Panc1 (cell line): ENCODE measurements around the gene ARSG. TPM values are rescaled to one million over a fixed set of nuclear protein-coding genes. Genes with fewer than 3 reads are reported as not detected.

ENCODE experiments used
- ATAC-seq: fragments of 200-7000 bp; cut with Tn5 transposase; 2 replicates; pipeline ENCODE4 v1.9.1; 2020; ENCODE audit warnings: mild to moderate bottlenecking, moderate library complexity
- Bru-seq: library from RNA; stranded (reverse); fragments of 400-500 nt; gene quantifications from one replicate; lab custom pipeline; 2021; lab: Mats Ljungman, UMichigan
- BruChase-seq, 2 experiments: library from RNA; stranded (reverse); fragments of 400-500 nt; gene quantifications; one replicate each; lab custom pipeline; 2021; lab: Mats Ljungman, UMichigan
- BruUV-seq: library from RNA; stranded (reverse); fragments of 400-500 nt; replicated peaks from 2 replicates; lab custom pipeline; 2021; lab: Mats Ljungman, UMichigan
- CTCF ChIA-PET: fragments of 300-600 bp; sonication (Branson Sonifier 250); formaldehyde crosslinking; loops from one replicate; lab custom pipeline; 2022; ENCODE audit warnings: antibody characterized with exemption; lab: Charles Lee
- POLR2A ChIA-PET: fragments of 300-600 bp; sonication (Branson Sonifier 250); formaldehyde crosslinking; loops from one replicate; lab custom pipeline; 2022; ENCODE audit warnings: antibody characterized with exemption; lab: Charles Lee
- DNase-seq: peaks from one replicate; pipeline ENCODE4 v3.0.0-alpha.2; 2010; ENCODE audit warnings: low read depth, low spot score
- H3K27ac ChIP-seq: 2 replicates; pipeline ENCODE4 v1.5.1; 2011; ENCODE audit warnings: mild to moderate bottlenecking, low read length, inconsistent platforms
- H3K27me3 ChIP-seq: fragments of 200-500 bp; sonication (Bioruptor generic); 2 replicates; pipeline ENCODE4 v1.6.0; 2014; ENCODE audit warnings: low read length, inconsistent platforms; ENCODE audit not compliant: control insufficient read depth, insufficient read depth
- H3K36me3 ChIP-seq: fragments of 200-500 bp; sonication (Bioruptor generic); 2 replicates; pipeline ENCODE4 v1.5.1; 2014; ENCODE audit warnings: inconsistent platforms, mild to moderate bottlenecking, low read length, moderate library complexity; ENCODE audit not compliant: control insufficient read depth, insufficient read depth
- H3K4me1 ChIP-seq: 2 replicates; pipeline ENCODE4 v1.5.1; 2011; ENCODE audit warnings: inconsistent platforms, mild to moderate bottlenecking, low read length, moderate library complexity; ENCODE audit not compliant: control insufficient read depth, insufficient read depth
- H3K4me3 ChIP-seq, 2 experiments: 2 replicates each; pipeline ENCODE4 v1.5.1; 2011 to 2012; ENCODE audit warnings: low read depth in 2 of 2, low read length in 2 of 2, mild to moderate bottlenecking in 2 of 2, inconsistent platforms in 1 of 2, moderate library complexity in 1 of 2
- H3K9me3 ChIP-seq: fragments of 200-500 bp; sonication (Bioruptor generic); 2 replicates; pipeline ENCODE4 v1.5.1; 2014; ENCODE audit warnings: low read depth, mild to moderate bottlenecking, inconsistent platforms, low read length, moderate library complexity; ENCODE audit not compliant: control insufficient read depth, insufficient read depth
- POLR2AphosphoS5 ChIP-seq: IDR thresholded peaks from 2 replicates; pipeline ENCODE4 v1.6.1; 2012; ENCODE audit warnings: mild to moderate bottlenecking, low read depth, low read length, moderate library complexity
- SIN3A ChIP-seq: IDR thresholded peaks from 2 replicates; pipeline ENCODE4 v1.6.1; 2012; ENCODE audit warnings: low read depth, mild to moderate bottlenecking, low read length, moderate library complexity, borderline replicate concordance; ENCODE audit not compliant: insufficient read depth
- TCF7L2 ChIP-seq: IDR thresholded peaks from 2 replicates; pipeline ENCODE4 v1.6.1; 2011; ENCODE audit warnings: mild to moderate bottlenecking, low read depth, low read length, inconsistent platforms
- in situ Hi-C: cut with HindIII; loops from 2 replicates; pipeline ENCODE4 v1.10.0; 2016; ENCODE audit warnings: low sequenced_read_pairs, low pct_unique_long_range_greater_than_20kb
- intact Hi-C: fragments of 100-400 bp; cut with micrococcal nuclease; formaldehyde crosslinking; loops from one replicate; pipeline ENCODE4 v1.10.0; 2022; ENCODE audit not compliant: unreplicated experiment
- long read RNA-seq: library from polyadenylated mRNA; unstranded; transcript quantifications from one replicate; pipeline ENCODE4 v2.0.0, GENCODE V29; 2021; ENCODE audit not compliant: unreplicated experiment
- polyA plus RNA-seq: library from polyadenylated mRNA; unstranded; fragments of >200 nt; gene quantifications from one replicate; pipeline ENCODE4 v1.2.1, GENCODE V29; 2012; ENCODE audit warnings: missing spikeins; ENCODE audit not compliant: insufficient read length
- total RNA-seq: library from RNA; stranded (reverse); gene quantifications from one replicate; pipeline ENCODE4 v1.2.1, GENCODE V29; 2021; ENCODE audit not compliant: unreplicated experiment
- TF ChIP-seq, protein P1 (sequence below): fragments of 450-650 bp; IDR thresholded peaks from 2 replicates; pipeline ENCODE4 v1.5.1; 2017; ENCODE audit warnings: mild to moderate bottlenecking
- TF ChIP-seq, protein P2 (sequence below), 2 experiments: IDR thresholded peaks; 2 replicates each; pipeline ENCODE4 v1.6.1; 2011 to 2012; ENCODE audit warnings: low read depth in 2 of 2, control low read depth in 1 of 2, low read length in 1 of 2, mild to moderate bottlenecking in 1 of 2, moderate library complexity in 1 of 2; ENCODE audit not compliant: insufficient read depth in 1 of 2

Gene ARSG
- total RNA-seq (2.3 TPM), Bru-seq, nascent RNA (percentile 34 among the genes with signal in this experiment), BruChase-seq, experiment 1, labeled RNA remaining after a 2-hour chase (percentile 35 among the genes with signal in this experiment), BruChase-seq, experiment 2, labeled RNA remaining after a 6-hour chase (percentile 34 among the genes with signal in this experiment)
- polyA plus RNA-seq = 1.4 TPM
- long read RNA-seq, full-length matches to known transcripts = 1 of 10 reads
- long read RNA-seq, partial matches to known transcripts = 5 of 10 reads
- long read RNA-seq, other reads (novel, unspliced or antisense) = 4 of 10 reads

DNA sequence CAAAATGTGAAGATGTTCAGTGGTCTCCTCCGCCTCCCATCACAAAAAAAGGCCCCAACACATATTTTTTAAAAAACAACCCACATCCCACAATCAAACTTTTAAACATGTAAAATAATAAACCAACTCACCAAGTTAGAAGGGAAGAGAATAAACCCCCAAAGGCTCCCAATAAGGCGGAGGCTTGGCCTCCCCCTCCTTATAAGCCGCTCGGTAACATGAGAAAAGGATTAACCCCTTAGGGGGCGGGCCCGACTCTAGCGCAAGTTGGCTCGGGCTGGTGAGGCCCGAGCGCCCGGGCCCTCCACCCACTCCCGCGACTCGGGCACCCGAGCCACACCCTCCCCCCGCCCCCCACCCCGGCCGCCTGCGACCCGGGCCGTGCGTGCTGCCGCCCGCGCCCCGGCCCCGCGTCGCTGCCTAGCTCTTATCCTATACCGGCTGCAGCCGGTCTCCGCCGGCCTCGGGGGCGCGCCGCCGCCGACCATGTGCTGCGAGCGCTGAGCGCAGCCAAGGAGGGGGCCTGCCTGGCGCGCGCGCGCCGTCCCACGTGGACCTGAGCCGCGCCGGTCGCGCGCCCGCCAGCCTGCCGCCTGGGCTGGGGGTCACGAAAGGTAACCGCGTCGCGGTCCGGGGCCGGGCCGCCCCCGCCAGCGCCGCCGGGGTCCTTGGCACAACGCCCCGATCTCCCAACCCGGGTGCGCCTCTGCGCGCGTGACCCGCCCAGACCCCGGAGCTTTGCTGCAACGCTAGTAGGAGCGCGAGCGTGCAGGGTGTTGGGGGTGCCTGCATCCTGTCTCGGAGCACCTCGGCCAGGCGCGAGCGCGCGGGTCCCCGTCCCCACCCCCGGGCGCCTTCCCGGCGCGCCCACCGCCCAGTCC lies at the start of gene ARSG, which contains the start of gene SLC16A6:
ARSG (plus strand) TSS at position 541 of the 881 bp plus-strand sequence. CDS start 15,999 bp downstream, outside the sequence.
SLC16A6 (minus strand) TSS at position 173 of the 881 bp plus-strand sequence. CDS start 12,807 bp downstream, outside the sequence.
- 0 out of 2 replicates have a peak, but pooled peaks cover 2% of the 10 kb centered on the region for H3K4me1 ChIP-seq
- peaks cover 4% of the 10 kb centered on the region for H3K27me3 ChIP-seq
- no peak within 1 kb of the TSS for H3K27ac ChIP-seq
- intact Hi-C loops (no loop called here), in situ Hi-C loops (no loop called here)
- DNase-seq (no peak), ATAC-seq (peak; percentile 80)
- CTCF ChIA-PET = interaction anchor here (0.6 kb wide), 1 partner anchor 127 kb away, joined by 5 read pairs; no protein-coding TSS in a partner anchor
- BruUV-seq = no TSS peak
- H3K4me3 ChIP-seq = peak within 1 kb of the TSS; percentile 51 to 52
- no peaks in the 10 kb centered on the region for H3K36me3 ChIP-seq
- TF ChIP-seq, protein P1, sequence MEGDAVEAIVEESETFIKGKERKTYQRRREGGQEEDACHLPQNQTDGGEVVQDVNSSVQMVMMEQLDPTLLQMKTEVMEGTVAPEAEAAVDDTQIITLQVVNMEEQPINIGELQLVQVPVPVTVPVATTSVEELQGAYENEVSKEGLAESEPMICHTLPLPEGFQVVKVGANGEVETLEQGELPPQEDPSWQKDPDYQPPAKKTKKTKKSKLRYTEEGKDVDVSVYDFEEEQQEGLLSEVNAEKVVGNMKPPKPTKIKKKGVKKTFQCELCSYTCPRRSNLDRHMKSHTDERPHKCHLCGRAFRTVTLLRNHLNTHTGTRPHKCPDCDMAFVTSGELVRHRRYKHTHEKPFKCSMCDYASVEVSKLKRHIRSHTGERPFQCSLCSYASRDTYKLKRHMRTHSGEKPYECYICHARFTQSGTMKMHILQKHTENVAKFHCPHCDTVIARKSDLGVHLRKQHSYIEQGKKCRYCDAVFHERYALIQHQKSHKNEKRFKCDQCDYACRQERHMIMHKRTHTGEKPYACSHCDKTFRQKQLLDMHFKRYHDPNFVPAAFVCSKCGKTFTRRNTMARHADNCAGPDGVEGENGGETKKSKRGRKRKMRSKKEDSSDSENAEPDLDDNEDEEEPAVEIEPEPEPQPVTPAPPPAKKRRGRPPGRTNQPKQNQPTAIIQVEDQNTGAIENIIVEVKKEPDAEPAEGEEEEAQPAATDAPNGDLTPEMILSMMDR = no peak
- TF ChIP-seq TCF7L2 (no peak), POLR2AphosphoS5 (no peak), SIN3A (no peak; the same call in 1 of the 2 replicates)
- TF ChIP-seq, protein P2, sequence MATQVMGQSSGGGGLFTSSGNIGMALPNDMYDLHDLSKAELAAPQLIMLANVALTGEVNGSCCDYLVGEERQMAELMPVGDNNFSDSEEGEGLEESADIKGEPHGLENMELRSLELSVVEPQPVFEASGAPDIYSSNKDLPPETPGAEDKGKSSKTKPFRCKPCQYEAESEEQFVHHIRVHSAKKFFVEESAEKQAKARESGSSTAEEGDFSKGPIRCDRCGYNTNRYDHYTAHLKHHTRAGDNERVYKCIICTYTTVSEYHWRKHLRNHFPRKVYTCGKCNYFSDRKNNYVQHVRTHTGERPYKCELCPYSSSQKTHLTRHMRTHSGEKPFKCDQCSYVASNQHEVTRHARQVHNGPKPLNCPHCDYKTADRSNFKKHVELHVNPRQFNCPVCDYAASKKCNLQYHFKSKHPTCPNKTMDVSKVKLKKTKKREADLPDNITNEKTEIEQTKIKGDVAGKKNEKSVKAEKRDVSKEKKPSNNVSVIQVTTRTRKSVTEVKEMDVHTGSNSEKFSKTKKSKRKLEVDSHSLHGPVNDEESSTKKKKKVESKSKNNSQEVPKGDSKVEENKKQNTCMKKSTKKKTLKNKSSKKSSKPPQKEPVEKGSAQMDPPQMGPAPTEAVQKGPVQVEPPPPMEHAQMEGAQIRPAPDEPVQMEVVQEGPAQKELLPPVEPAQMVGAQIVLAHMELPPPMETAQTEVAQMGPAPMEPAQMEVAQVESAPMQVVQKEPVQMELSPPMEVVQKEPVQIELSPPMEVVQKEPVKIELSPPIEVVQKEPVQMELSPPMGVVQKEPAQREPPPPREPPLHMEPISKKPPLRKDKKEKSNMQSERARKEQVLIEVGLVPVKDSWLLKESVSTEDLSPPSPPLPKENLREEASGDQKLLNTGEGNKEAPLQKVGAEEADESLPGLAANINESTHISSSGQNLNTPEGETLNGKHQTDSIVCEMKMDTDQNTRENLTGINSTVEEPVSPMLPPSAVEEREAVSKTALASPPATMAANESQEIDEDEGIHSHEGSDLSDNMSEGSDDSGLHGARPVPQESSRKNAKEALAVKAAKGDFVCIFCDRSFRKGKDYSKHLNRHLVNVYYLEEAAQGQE (IDR thresholded peaks at IDR 0.05; ENCODE audit: insufficient read depth in 1 of 2, low read depth in 2 of 2, low read length in 1 of 2) = no peak
- no peaks in the 10 kb centered on the region for H3K9me3 ChIP-seq
- POLR2A ChIA-PET = no interaction called here

DNA sequence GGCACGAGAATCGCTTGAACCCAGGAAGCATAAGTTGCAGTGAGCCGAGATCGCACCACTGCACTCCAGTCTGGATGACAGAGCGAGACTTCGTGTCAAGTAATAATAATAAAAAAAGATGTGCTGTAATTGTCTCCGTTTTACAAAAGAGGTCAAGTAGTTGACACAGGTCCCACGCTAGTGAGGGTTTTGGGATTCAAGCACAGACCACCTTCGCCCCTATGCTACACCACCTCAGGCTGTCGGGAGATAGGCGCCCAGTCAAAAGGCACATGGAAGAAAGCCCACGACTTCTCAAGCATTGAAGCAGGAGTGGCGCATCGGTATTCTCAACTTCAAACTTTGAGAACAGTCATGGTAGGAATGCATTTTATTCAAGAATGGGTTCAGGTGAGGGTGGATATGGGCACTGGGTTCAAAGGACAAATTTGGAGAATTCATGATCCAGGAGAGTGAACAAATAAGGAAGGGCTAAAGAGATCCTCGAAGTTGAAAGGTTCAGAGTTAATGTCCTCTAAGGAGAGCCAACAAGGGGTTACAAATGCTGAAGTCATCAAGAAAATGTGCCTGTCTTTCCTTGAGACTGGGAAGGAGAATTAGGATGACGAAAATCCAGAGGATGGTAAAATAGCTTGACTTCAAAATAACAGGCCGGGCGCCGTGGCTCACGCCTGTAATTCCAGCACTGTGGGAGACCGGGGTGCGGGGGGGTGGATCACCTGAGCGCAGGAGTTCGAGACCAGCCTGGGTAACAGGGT lies 44.8 kb upstream of the ARSG start:
- ChIA-PET POLR2A (interaction anchor here (0.7 kb wide), 1 partner anchor 33 kb away, joined by 6 read pairs; no protein-coding TSS in a partner anchor), CTCF (no interaction called here)
- peaks cover 3% of the 10 kb centered on the region; the same call in 1 of the 2 replicates for H3K36me3 ChIP-seq
- intact Hi-C loops = no loop called here
- H3K27me3 ChIP-seq = no peaks in the 10 kb centered on the region
- ATAC-seq = no peak
- no peak overlapping the region for H3K27ac ChIP-seq
- peaks cover 3% of the 10 kb centered on the region; the same call in 1 of the 2 replicates for H3K4me1 ChIP-seq
- DNase-seq = no peak
- BruUV-seq = TSS peak; percentile 97
- H3K9me3 ChIP-seq = no peaks in the 10 kb centered on the region
- in situ Hi-C loops = no loop called here
- H3K4me3 ChIP-seq = peak overlapping the region in 1 of 2 experiments; percentile 57; a peak in 3 of 4 replicates
- TF ChIP-seq TCF7L2 (no peak), SIN3A (no peak), POLR2AphosphoS5 (no peak)
- TF ChIP-seq, protein P1 = no peak
- TF ChIP-seq, protein P2 (IDR thresholded peaks at IDR 0.05; ENCODE audit: insufficient read depth in 1 of 2, low read depth in 2 of 2, low read length in 1 of 2) = no peak
